NCI-H524 (cell line): ENCODE results near the gene CAMK4.

Experiments used
- DNase-seq, 2 experiments: peaks; one replicate each; lab custom pipeline; 2025; lab: John Stamatoyannopoulos, UW

The CAMK4 gene

GRCh38 chr5:111229221-111229835 is 5.1 kb downstream of the CAMK4 start:
- no peak for DNase-seq

DNA sequence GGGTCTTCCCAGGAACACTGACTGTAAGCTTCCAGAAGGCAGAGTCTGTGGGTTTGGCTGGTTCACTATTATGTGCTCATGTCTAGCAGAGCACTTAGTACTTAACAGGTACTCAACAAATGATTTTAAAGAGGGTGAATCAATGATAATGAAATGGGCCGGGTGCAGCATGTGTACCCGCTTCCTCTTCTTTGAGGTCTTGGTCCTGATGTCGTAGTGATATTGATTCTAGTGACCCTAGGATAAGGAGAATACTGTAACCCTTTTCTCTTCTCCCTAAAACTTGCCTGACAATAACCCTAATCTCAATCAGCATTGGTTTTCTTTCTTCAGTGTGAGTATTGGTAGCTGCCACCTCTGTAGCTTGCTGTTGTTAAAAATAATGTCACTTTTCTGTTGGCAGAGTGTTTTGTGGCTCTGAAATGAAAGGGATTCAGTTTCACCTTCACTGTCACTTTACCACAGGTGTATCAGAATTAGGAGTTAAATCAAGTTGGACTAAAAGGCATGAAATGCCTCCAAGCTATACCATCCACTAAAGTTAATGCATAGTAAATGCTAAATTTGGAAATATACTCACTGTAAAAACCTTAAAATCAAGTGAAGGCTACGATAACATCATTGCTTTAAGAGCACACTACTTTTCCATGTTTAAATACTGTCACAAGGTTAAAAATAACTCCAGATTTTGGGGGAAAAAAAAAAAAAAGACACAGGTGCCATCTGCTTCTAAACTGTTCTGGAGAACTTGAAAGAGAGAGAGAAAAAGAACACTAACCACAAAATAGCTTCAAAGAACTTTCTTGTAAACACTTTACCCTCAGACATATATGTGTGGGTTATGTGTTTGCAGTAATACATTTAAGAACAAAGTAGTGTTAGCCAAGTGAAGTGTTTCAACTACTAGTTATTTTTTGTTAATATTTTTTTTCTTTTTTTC is 6.0 kb downstream of the CAMK4 start:
- no peak for DNase-seq

DNA sequence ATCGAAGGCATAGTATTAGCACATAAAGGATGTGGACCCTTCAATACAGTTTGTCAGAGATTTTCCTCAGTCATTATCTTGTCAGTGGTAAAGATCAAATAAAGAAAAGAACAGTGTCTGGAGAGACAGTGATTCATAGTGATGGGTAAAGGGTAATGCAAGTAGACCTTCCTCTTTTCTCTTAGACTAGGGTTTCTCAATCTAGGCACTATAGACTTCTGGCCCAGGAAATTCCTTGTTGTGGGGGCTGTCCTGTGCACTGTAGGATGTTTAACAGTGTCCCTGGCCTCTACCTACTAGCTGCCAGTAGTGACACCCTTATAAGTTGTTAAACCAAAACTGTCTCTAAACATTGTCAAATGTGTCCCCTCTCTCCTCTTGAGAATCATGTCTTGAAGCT is 6.9 kb downstream of the CAMK4 start:
- DNase-seq, result no peak

- no peak for DNase-seq
Measured at GRCh38 chr5:111232311-111233051, 8.3 kb downstream of the CAMK4 start.

DNA sequence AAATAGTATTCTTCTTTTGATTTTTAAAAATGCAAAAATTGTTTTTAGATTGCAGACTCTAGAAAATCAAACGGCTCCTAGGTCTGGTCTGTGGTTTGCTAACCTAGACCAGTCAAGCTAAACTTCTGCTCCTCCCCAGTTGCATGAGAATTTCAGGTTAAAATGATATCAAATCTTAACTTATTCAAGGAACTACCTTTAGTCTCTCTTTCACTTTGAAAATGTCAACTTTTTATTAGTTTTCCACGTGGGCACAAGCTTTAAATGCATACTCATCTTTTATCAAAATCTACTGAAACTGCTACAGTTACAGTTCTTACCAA is 8.8 kb downstream of the CAMK4 start:
- no peak for DNase-seq

DNA sequence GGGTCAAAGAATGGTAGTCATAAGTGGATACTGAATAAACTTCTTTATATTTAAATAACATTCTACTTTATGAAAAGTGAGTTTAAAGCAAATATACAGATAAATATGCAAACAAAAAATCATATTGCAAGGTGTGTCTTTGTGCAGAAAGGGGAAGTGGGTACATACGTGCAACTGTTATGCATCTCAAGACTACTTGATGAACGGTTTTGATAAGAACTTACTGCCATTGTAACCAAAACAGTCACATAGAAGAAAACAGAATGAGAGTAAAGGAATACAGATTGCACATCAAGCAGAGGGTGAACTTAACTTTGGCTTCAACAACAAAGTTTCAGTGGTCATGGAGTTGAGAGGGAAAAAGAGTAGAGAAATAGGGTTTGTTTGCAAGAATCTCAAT is 9.9 kb downstream of the CAMK4 start:
- DNase-seq, result no peak

DNA sequence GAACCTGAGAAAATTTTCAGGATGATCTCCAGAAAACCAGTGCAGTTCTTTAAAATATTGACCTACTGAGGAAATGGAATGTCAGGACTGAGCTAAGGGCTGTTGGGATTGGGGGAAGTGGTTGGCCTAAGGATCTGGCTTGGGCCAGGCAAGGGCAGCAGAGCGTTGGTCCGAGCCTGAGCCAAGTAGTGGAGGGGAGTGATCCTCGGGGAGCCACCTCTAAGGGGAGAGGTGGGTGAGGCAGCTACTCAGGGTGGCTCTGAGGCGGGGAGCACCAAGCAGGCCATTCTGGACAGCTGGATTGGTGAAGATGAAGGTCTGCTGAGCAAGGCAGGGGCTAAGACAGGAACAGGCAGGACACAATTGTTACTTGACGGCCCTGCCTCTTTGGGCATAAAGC is 11.5 kb downstream of the CAMK4 start:
- no peak for DNase-seq

DNA sequence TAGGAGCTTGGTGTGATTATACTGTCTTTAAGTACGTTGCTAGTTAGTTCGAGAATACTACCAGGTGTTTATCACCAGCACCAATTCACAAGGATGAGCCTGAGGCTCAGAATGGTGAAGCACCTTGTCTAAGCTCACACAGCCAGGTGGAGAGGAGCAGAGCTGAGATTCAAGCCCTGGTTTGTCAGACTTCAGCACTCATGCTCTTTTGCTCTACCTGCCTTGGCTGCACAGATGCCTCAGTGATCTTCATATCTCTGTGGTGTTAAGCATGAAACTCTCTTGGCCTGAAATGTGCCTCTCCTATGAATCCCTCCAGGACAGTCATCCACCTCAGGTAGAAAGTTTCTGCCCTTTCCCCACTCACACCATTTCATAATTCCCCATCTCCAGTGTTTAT is 12.2 kb downstream of the CAMK4 start:
- no peak for DNase-seq

- DNase-seq, result no peak
Measured at GRCh38 chr5:111236995-111237394, 12.8 kb downstream of the CAMK4 start.

GRCh38 chr5:111237470-111237869 is 13.3 kb downstream of the CAMK4 start:
- DNase-seq, result no peak

GRCh38 chr5:111238431-111239225 is 14.4 kb downstream of the CAMK4 start:
- DNase-seq, result no peak

DNA sequence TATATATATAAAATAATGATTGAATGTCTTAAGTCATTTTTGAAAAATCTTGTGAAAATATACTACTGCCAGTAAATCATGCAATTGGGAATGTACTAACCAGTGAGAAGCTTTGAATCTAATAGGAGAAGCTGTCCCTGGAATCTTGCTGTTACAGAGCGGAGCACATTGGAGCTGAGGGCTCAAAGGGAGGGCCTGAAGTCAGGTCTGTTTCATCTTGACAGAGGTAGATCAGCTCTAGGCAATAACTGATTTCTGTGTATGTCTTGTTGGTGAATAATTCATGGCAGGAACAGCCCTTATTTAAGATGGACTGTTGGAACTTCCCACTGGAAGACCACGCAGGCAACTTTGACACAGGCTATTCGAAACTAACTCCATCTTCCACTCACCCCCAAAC is 17.5 kb downstream of the CAMK4 start:
- DNase-seq, result no peak

DNA sequence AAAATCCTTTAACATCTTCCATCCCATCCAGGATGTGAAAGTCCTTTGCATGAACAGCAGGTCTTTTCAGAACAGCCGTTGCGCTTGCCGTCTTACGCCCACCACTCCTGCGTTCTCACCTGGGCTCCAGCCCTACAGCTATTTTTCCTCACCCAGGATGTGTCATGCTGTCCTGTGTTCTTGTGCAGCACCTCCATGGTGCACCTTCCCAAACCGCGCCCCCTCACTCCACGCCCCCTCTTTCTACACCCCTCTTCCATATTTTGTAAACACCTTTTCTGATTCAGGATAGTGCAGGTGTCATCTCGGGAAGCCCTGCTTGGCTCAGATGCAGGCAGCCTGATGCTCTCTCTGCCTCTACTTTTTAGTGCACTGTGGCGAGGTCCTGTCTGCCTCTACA is 18.4 kb downstream of the CAMK4 start:
- DNase-seq, result no peak

DNA sequence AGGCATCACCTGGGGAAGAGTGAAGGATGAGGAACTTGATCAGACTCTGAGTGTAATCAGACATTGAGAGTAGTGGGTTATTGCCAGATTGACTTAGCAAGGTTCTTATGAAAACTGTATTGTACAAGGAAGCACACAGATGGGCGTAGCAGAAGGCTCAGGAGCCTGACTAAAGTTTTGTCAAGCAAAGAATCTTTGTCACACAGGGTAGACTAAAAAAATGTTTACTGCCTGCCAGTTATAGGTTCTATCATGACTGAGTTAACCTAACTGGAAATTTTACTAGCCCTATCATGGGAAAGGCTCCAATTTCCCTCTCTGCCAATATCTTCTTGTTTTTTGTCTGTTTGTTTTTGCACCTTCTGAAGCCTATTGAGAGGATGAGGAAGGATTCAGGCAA is 19.1 kb downstream of the CAMK4 start:
- DNase-seq, result no peak

- no peak for DNase-seq
Measured at GRCh38 chr5:111245654-111246053, 21.5 kb downstream of the CAMK4 start.

DNA sequence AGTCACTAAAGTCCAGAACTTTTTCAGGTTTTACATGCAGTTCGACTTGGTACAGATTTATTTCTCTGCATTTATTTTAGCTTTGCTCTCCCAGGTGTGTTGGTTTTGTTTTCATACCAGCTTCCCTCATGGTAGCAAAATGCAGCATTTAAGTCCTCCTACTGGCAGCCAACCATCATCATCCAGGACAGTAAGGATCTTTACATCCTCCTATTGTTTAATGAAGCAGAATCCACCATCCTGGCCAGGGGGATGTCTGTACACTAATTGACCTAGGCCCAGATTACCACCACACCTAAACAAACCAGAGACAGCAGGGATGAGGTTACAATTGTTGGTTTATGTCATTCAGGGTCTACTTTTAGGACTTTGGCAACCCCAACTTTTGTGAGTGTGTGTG is 22.3 kb downstream of the CAMK4 start:
- DNase-seq, result no peak

DNA sequence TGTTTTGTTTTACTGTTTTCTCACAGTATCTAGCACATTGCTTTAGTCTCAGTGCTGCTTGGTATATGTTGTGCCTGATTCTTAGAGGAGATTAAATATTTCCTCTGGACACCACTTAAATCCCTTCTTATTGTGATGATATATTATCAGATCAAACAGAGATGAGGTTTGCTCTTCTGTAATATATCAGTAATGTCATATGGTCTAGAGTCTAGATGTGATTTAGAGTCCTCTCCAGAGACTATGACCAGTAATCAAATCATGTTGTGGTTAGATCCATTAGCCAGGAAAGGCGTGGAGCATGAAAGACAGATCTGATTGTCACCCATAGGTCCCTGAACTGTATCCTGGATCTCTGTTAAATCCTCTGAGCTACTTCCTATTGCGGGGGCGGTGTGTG is 24.4 kb downstream of the CAMK4 start:
- DNase-seq, result no peak

DNA sequence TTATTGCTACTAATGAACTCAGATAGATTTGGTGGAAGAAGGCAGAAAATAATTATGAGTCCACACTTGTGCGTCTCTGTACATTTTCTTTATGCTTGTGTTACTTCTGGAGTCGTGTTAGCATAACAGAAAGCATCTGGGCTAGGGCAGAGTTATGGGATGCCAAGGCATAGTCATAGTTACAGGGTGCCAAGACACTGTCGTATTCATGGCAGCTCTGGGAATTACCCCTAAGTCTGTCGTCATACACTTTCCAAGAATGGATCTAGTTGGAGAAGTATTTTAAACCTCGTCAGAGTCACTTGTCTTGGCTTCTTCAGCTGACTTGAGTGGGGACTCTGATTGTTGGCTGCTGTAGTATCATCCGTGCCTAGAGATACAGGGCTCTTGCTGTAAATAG is 27.7 kb downstream of the CAMK4 start:
- DNase-seq, result no peak

DNA sequence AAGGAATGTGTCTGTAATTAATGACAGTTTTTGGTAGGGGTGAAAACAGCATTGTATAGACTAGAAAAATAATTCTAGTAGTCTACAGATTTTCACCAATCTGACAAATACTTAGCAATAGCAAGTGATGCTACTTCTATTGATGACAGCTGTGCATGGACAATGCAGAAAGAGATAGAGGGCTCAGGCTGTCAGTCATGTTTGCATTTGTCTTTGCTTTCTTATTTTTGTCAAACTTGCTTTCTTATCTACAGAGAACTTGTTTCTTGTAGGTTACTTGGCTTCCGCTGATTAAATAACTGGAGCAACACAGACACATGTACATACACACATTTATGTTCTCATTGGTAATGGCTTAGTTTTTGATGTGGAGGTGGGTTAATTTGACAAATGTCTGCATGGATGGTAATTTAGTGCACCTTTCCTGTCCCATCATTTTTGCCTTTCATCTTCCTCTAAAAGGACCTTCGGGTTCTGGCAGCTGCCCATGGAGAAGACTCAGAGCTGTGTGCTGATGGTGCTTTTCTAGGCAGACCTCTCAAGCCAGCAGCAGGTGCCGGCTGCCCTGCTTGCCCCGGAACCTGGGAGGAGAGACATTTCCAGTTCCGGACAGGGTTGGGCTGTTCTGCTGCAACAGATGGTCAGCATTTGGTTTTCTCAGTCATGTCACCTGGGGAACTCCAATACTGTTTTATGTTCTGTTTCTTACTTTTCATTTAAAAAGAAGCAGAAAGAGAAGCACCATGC is 28.8 kb downstream of the CAMK4 start:
- peak in 1 of 2 experiments; percentile 36 for DNase-seq

DNA sequence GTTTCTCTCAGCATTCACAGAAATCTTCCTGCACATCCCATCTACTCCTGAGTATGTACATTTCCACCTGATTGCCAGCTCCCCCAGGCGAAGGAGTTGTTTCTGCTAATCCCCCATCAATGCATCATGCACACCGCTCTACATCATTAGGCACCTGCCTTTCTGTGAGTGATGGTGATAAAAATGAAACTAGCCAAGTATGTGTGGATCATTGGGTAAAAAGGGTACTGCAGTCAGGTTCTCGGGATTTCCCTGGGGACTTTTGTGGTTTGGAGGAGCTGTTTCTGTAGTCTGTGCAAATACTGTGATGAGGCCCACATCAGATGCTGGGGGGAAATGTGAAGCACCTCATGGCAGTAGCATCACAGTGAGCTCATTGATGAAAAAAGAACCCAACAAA is 30.4 kb downstream of the CAMK4 start:
- DNase-seq, result no peak

DNA sequence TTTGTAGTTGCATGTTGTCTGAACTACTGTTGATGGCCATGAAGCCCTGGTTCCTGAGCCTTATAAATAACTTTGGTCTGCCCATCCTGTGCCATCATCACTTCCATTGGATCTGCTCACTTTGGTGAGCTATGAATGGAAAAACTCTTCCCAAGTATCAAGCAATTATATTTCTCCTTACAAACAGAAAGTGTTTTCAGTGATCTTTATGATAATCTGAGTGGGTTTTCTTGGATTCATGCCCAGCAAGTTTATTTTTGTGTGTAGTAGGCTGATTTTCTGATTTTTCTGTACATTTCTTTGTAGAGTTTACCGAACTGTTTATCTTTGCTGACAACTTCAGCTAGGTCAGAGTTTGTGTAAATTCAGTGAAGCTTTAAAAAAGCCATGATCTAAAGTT is 31.0 kb downstream of the CAMK4 start:
- DNase-seq, result no peak

DNA sequence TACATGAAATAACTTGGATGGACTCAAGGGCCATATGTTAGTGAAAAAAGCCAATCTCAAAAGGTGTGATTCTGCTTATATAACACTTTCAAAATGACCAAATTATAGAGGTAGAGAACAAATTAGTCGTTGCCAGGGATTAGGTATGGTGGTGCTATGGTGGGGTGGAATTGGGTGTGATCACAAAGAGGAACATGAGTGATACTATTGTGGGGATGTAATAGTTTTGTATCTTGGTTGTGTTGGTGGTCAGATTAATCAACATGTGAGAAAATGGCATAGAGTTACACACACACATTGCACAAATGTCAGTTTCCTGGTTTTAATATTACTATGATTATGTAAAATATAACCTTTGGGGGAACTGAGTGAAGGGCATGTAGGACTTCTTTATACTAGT is 31.9 kb downstream of the CAMK4 start:
- no peak for DNase-seq
